HUES64 (cell line): ENCODE data around the gene MED29.
"Not testable (repeated sequence)": the region's sequence is repeated elsewhere in the genome, so short reads cannot be mapped to it uniquely, and the experiment has no call there.

Experiments used
- H3K27ac ChIP-seq: 2 replicates; pipeline ENCODE4 v1.7.0; 2013; ENCODE audit warnings: low read depth, low read length, inconsistent platforms
- H3K27me3 ChIP-seq: 2 replicates; pipeline ENCODE4 v1.6.1; 2013; ENCODE audit warnings: mild to moderate bottlenecking, low read length; ENCODE audit not compliant: insufficient read depth
- H3K36me3 ChIP-seq: 2 replicates; pipeline ENCODE4 v1.6.1; 2013; ENCODE audit warnings: mild to moderate bottlenecking, low read length; ENCODE audit not compliant: insufficient read depth
- H3K4me1 ChIP-seq: 2 replicates; pipeline ENCODE4 v1.6.1; 2013; ENCODE audit warnings: mild to moderate bottlenecking, low read length, moderate library complexity; ENCODE audit not compliant: insufficient read depth
- H3K4me3 ChIP-seq: 2 replicates; pipeline ENCODE4 v1.5.1; 2013; ENCODE audit warnings: mild to moderate bottlenecking, low read length, moderate library complexity
- H3K9ac ChIP-seq: 2 replicates; pipeline ENCODE4 v1.6.1; 2013; ENCODE audit warnings: mild to moderate bottlenecking, low read depth, low read length
- H3K9me3 ChIP-seq: 2 replicates; pipeline ENCODE4 v1.6.1; 2013; ENCODE audit warnings: low read depth, low read length; ENCODE audit not compliant: insufficient read depth
- WGBS: fragments of 150-250, 120-280 bp; methylation state at CpG from one replicate; pipeline ENCODE4 v1.1.7; 2013; ENCODE audit warnings: missing lambda C conversion rate; 5-methylcytosine and 5-hydroxymethylcytosine counted together

Gene MED29

DNA sequence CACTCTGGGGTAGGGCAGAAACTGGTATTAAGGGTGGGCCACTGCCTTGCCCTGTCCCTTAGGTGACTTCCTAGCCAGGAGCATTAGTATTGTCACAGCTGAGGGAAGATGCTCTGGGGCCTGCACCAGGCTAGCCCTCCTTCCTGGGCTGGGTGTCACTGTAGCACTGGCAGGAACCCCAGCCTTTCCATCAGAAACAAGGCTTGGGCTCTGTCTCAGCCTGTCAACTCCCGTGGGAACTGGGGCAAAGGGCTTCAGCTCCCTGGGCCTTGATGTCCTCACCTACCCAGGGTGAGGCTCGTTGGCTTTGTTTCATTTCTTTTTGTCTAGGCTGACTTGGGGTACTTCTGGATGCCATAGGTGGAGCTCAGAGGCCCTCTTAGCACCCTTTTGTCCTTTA lies 18.2 kb upstream of the MED29 start:
- WGBS: 88% methylated on average over 2 of the region's 2 CpGs
- no peaks in the 10 kb centered on the region for H3K4me1 ChIP-seq
- H3K27ac ChIP-seq: no peak overlapping the region
- no peaks in the 10 kb centered on the region for H3K9me3 ChIP-seq
- H3K4me3 ChIP-seq: no peak overlapping the region
- no peak overlapping the region for H3K9ac ChIP-seq
- peaks cover 92% of the 10 kb centered on the region for H3K36me3 ChIP-seq
- H3K27me3 ChIP-seq: no peaks in the 10 kb centered on the region

DNA sequence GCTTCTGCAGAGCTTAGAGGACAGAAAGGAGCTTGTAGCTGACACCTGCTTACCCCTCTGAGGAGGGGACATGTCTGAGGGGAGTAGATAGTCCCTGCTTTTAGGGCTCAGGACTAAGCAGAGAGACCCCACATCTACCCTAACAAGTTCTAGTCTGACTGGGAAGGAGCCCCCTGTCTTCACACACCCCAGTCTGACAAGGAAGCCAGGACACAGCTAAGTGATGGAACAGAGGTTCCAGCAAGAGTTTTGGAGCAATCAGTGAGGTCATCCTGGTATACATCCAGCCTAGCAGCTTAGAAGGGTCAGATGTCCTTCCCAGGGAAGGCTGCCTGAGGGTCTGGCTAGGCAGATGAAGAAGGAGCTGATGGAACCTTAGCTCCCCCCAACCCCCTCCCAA lies 15.2 kb upstream of the MED29 start:
- Histone ChIP-seq H3K9me3 (no peaks in the 10 kb centered on the region), H3K27me3 (no peaks in the 10 kb centered on the region), H3K36me3 (peaks cover 93% of the 10 kb centered on the region), H3K9ac (no peak overlapping the region), H3K4me1 (no peaks in the 10 kb centered on the region), H3K27ac (no peak overlapping the region), H3K4me3 (no peak overlapping the region)

DNA sequence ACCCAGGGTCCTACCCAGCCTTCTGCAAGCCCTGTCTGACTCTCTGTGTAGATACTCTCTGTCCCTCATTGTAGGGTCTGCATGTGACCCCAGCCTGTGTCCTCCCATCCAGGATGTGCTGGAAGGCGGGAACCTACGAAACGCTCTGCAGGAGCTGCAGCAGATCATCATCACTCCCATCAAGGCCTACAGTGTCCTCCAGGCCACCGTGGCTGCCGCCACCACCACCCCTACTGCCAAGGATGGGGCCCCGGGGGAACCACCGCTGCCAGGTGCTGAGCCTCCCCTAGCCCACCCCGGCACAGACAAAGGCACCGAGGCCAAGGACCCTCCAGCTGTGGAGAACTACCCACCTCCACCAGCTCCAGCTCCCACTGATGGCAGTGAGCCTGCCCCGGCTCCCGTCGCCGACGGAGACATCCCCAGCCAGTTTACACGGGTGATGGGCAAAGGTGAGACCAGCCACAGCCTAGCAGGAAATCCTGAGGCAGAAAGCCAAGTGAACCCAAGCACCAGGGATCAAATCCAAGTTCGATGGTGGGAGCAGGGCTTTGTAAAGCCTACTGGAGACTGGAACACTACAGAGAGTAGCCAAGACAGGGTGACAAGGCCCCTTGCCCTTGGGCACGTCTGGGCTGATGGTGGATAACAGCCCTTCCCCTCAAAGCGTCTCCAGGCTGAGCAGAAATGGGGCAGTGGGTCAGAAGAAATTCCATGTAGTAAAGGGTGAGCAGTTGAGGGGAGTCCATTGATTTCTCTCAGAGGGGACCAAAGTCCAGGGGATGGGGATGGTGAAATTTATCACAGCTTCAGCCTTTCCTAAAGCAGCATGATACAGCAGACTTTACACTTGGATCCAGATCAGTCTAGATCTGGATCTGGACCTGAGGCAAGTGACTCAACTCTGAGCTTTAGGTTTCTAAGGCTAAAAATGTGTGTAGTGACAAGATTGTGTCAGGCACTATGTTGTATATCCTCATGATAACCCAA lies 13.5 kb upstream of the MED29 start:
- Histone ChIP-seq H3K27ac (no peak overlapping the region), H3K27me3 (no peaks in the 10 kb centered on the region), H3K36me3 (peaks cover 94% of the 10 kb centered on the region), H3K9ac (no peak overlapping the region), H3K9me3 (no peaks in the 10 kb centered on the region), H3K4me1 (no peaks in the 10 kb centered on the region), H3K4me3 (no peak overlapping the region)
- 93% methylated on average over 18 of the region's 18 CpGs for WGBS

DNA sequence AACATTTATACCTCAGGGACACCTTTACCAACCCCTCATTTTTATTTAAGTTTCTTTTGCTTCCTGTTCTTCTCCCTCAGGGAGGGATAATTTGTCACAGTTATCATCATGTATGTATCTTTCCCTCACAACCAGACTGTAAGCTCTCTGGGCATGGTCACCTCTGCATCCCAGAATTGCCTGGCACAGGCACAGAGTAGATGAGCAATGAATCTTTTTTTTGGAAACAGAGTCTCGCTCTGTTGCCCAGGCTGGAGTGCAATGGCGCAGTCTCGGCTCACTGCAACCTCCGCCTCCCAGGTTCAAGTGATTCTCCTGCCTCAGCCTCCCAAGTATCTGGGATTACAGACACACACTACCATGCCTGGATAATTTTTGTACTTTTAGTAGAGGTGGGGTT lies 11.8 kb upstream of the MED29 start:
- not testable (repeated sequence) for H3K27me3 ChIP-seq, H3K9ac ChIP-seq, H3K4me3 ChIP-seq, H3K9me3 ChIP-seq, H3K27ac ChIP-seq, H3K4me1 ChIP-seq
- peaks cover 97% of the 10 kb centered on the region for H3K36me3 ChIP-seq
- WGBS: 98% methylated on average over 4 of the region's 4 CpGs

DNA sequence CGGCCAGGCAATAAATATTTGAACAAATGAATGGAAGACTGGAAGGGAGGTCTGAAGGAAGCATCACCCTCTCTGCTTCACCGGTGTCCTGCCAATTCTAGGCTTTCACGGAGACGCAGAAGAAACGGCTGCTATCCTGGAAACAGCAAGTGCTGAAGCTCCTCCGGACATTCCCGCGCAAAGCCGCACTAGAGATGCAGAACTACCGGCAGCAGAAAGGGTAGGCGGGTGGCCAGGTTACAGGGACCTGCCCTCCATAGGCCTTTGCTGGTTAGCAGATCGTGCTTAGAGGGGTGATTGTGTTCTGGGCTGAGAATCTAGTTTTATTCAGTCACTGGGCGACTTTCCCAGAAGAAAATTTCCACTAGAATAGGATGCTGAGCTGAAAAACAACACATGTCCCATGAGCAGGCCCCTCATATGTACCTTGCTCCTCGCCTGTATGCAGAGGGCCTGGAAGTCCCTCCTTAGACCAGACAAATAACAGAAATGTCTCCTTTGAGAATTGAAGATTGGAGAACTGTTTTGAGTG lies 11.2 kb upstream of the MED29 start:
- H3K27ac ChIP-seq: no peak overlapping the region
- WGBS: 95% methylated on average over 14 of the region's 14 CpGs
- H3K4me1 ChIP-seq: no peaks in the 10 kb centered on the region
- H3K4me3 ChIP-seq: no peak overlapping the region
- no peaks in the 10 kb centered on the region for H3K9me3 ChIP-seq
- H3K36me3 ChIP-seq: peaks cover 96% of the 10 kb centered on the region
- H3K9ac ChIP-seq: no peak overlapping the region
- H3K27me3 ChIP-seq: no peaks in the 10 kb centered on the region

DNA sequence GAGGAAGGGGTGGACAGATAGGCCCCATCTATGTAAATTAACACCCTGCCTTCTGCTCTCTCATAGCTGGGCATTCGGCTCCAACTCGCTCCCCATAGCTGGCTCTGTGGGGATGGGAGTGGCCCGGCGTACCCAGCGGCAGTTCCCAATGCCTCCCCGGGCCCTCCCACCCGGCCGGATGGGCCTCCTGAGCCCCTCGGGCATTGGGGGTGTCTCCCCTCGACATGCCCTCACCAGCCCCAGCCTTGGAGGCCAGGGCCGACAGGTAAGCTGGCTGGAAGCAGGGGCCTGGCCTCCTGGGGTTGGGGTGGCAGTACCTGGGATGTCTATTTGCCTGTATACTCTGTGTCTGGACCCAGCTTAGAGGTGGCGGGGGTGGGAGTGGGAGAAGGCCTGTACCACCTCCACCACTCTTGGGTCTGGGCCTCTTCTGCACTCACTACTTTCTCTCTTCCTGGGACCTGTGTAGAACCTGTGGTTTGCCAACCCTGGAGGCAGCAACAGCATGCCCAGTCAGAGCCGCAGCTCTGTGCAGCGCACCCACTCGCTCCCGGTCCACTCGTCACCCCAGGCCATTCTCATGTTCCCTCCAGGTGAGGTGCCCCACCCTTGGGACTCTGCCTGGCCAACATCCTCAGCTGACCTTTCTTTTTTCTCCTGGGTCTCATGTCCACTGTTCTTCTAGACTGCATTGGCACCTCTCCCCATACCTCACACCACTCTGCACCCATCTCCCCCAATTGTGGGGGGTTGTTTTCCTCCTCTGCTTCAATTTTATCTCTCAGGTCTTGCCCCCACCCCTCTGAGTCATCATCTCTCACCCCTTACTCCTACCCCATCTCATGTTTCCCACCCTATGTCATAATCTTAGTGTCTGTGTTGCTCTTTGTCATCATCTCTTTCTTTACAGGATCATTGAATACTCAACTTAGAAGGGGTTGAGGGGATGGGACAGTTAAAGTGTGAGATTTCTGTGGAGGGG lies 10.4 kb upstream of the MED29 start:
- Histone ChIP-seq H3K27me3 (no peaks in the 10 kb centered on the region), H3K36me3 (peaks cover 95% of the 10 kb centered on the region), H3K4me3 (no peak overlapping the region), H3K9me3 (no peaks in the 10 kb centered on the region), H3K27ac (no peak overlapping the region), H3K4me1 (no peaks in the 10 kb centered on the region), H3K9ac (no peak overlapping the region)
- WGBS: 95% methylated on average over 17 of the region's 17 CpGs

DNA sequence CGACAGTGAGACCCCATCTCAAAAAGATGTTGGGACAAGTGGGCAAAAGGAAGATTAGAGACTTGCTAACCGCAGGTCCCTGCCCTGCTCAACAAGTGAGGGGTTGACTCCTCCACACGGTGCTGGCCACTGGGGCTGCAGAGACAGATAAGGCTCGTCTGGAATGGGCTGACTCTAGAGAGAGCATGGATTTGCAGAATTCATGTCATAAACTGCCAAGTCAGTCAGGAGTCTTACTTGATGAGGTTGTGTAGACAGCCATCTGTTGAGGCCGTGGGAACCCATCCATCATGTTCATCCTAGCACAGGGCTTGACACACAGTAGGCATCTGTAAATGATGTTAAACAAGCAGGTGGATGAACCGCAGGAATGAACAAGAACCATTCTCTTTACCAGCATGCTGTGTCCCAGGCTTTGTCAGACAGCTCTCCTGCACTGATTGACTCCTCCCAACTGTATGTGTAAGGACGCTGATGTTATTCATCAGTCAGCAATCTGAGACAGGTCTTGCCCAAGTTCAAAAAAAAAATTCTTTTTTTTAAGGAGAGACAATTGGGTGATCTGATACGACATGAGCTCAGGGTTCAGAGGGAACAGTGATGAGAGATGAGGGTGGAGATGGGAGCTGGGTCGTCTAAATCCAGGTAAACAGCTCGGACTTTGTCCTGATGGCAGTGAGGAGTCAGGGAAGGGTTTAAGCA lies 9.1 kb upstream of the MED29 start:
- no peak overlapping the region for H3K9ac ChIP-seq
- H3K27me3 ChIP-seq: no peaks in the 10 kb centered on the region
- no peaks in the 10 kb centered on the region for H3K9me3 ChIP-seq
- no peak overlapping the region for H3K4me3 ChIP-seq
- H3K4me1 ChIP-seq: no peaks in the 10 kb centered on the region
- H3K27ac ChIP-seq: no peak overlapping the region
- 92% methylated on average over 10 of the region's 10 CpGs for WGBS
- H3K36me3 ChIP-seq: peaks cover 95% of the 10 kb centered on the region

DNA sequence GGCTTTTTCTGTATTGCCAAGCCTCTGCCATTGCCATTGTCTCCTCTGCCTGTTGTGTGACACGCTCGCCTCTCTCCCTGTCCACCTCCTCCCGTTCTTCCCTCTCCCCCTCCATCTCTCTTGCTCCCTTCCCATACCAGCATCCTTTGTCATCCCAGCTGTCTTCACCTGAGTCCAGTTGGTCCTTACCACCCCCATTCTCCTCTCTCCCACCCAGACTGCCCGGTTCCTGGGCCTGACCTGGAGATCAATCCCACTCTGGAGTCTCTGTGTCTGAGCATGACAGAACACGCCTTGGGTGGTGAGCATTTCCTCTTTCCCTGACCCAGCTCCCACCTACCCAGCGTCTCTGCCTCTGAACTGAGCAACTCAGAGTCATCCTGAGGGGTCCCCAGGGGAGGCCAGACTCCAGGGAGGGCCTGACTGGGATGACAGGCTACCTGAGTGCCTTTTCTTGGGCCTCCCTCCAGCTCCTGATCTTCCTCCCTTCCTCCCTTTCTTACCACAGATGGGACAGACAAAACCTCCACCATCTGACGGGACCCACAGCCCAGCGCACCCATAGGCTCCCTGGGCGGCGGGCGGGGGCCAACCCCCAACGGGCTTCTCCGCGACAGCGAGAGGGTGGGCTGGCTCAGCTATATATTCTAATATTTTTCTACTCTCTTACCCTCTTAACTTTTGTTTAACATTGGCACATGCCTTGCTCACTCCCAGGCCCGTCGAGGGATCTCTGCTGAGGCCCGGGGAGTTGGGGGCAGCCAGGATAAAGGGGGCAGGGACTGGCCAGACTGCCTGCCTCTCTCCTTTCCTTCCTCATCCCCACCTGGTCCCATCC lies 8.0 kb upstream of the MED29 start:
- 91% methylated on average over 18 of the region's 18 CpGs for WGBS
- H3K36me3 ChIP-seq: peaks cover 94% of the 10 kb centered on the region
- no peak overlapping the region for H3K9ac ChIP-seq

DNA sequence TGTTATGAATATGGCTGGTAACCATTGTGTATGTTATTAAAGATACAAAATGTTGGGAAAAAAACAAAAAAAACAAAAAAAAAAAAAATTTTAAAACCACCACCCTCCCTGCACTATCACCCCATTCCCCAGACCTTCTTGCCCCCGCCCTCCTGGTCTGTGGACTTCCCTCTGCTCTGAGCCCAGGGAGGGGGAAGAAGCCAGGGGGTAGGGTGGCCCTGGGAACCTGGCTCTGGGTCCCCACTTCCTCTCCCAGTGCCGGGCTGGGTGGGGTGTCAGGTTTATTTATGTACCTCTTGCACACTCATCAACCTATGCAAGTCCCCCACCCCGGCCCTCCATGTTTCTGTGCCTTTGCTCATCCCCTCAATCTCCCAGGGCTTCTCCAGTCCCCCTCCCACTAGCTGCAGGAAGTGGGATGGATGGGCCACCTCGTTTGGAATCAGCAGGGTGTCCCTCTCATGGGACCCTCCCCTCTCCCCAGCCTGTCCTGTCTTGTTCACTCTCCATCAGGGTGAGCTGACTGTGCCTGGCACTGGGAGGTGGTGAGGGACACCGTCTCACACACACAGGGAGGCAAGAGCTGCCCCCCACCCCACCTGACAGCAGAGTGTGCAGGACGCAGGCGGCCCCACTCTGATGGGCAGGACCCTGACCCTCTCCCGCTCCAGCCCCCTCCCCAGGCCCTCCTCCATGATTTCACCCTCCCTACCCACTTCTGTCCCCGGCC lies 6.2 kb upstream of the MED29 start:
- H3K36me3 ChIP-seq: peaks cover 92% of the 10 kb centered on the region

More for the DNA sequence above, 8.0 kb upstream of the MED29 start:
- no peak overlapping the region for H3K4me3 ChIP-seq
- no peaks in the 10 kb centered on the region for H3K4me1 ChIP-seq
- H3K27ac ChIP-seq: no peak overlapping the region
- no peaks in the 10 kb centered on the region for H3K27me3 ChIP-seq
- H3K9me3 ChIP-seq: no peaks in the 10 kb centered on the region

More for the DNA sequence above, 6.2 kb upstream of the MED29 start:
- Histone ChIP-seq H3K9ac (no peak overlapping the region), H3K4me3 (no peak overlapping the region), H3K27me3 (no peaks in the 10 kb centered on the region), H3K9me3 (no peaks in the 10 kb centered on the region), H3K27ac (0 out of 2 replicates have a peak overlapping the region, but pooled peaks have one; percentile 35), H3K4me1 (peaks cover 3% of the 10 kb centered on the region; the same call in 1 of the 2 replicates)
- 65% methylated on average over 8 of the region's 9 CpGs for WGBS
